ENCODE data around the gene CLHC1. TPM values are rescaled to one million over a fixed set of nuclear protein-coding genes. Genes with fewer than 3 reads are reported as not detected.

Gene CLHC1
- polyA plus RNA-seq, 4 donors = 3.2 to 16.2 (median 3.5) TPM

DNA sequence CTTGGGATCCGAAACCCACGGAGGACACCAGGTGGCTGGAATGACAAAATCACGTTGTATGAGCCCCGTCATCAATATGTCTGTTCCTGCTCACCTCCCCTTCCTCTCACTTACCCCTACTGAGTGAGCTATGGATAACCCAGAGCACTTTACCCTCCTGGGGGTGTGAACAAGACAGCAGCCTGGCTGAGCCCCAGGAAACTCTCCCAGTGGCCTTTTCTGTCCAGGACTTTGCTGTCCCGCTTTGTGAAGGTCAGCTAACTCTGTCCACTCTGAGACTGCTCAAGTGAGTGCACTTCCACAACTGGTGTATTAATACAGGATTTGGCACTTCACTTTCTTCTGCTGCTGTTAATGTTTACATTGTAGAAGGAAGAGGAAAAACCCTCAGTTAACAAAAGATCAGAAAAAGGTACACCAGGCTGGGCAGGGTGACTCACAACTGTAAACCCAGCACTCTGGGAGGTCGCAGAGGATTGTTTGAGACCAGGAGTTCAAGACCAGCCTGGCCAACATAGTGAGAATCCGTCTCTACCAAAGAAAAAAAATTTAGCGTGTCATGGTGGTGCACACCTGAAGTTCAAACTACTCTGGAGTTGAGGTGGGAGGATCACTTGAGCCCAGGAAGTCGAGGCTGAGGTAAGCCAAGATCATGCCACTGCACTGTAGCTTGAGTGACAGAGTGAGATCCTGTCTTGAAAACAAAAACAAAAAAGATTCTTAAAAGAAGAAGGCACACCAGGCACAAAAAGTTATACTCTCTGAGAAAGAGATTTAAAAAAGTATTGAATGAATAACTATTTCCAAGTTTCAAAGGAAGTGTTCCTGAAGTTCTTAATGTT lies 90.3 kb downstream of the CLHC1 start:
- peak in 1 of 2 donors; percentile 11 for DNase-seq
- Histone ChIP-seq H3K4me3 (ENCODE audit: low read depth in 1 of 3, low read length in 3 of 3) (no peak overlapping the region), H3K9me3 (ENCODE audit: control insufficient read depth in 2 of 2, insufficient read depth in 1 of 2, low read depth in 1 of 2, low read length in 1 of 2) (no peaks in the 10 kb centered on the region), H3K27ac (ENCODE audit: low read depth in 1 of 3, low read length in 2 of 3) (peak overlapping the region in 1 of 3 donors; percentile 5), H3K36me3 (ENCODE audit: control insufficient read depth in 3 of 3, insufficient read depth in 2 of 3, low read depth in 1 of 3, low read length in 3 of 3) (no peaks in the 10 kb centered on the region), H3K4me1 (ENCODE audit: control insufficient read depth in 3 of 3, insufficient read depth in 2 of 3, low read depth in 1 of 3, low read length in 2 of 3) (peaks cover 6 to 24% (median 17%) of the 10 kb centered on the region in 3 donors), H3K27me3 (ENCODE audit: control insufficient read depth in 3 of 3, insufficient read depth in 3 of 3, low read length in 3 of 3) (no peaks in the 10 kb centered on the region)
- WGBS, 3 donors = 67 to 74% (median 69%) methylated on average over 9 of the region's 9 CpGs
- no peak for FAIRE-seq

DNA sequence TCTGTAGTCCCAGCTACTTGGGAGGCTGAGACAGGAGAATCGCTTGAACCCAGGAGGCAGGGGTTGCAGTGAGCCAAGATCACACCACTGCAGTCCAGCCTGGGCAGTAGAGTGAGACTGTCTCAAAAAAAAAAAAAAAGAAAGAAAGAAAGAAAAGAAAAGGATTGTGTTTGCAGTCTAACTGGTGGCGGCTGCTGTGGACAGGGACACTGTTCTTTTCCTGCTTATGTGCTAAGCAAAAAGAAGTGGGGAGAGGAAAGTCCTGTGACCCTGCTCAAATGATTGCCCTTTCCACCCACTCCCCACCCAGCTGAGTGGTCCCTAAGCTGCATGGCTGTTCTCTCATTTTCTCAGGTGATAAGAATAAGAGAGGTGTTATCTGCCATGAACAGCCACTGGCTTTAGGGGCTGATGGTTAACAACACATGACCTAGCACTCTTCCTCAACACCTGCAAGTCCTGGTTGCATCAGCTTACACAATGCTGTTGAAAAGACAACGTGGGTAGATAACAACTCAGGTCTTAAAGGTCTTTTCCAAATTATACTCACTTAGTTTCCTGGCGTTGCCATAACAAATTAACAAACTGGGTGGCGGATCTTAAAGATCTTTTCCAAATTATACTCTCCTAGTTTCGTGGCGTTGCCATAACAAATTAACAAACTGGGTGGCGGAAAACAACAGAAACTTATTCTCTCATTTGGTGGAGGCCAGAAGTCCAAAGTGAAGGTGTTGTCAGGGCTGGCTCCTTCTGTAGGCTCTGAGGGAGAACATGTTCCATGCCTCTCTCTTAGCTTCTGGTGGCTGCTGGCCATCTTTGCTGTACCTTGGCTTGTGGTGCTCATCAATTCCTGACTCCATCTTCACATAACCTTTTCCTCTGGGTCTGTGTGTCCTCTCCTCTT lies 91.5 kb downstream of the CLHC1 start:
- DNase-seq = peak; percentile 61 to 73
- H3K4me1 ChIP-seq (ENCODE audit: control insufficient read depth in 3 of 3, insufficient read depth in 2 of 3, low read depth in 1 of 3, low read length in 2 of 3) = peaks cover 8 to 35% (median 17%) of the 10 kb centered on the region in 3 donors
- 39 to 74% (median 49%) methylated on average over 8 of the region's 8 CpGs for WGBS, 3 donors

DNA sequence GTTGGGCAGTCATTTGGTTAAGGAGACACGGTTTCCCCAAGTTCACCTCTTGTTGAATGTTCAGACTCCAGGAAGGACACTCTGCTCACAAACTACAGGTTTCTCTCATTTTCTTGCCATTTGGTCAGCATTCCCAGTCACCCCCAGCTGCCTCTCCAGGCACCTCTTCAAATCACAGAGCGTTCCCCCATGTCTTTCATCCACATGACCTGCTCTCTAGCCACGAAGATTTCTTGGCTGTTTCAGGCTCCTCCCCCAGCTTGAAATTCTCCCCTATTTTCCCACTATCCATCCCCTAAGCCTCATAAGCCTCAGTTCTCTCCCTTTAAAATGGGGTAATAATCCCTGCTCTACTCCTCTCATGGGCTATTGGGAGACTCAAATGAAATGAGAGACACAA lies 92.8 kb downstream of the CLHC1 start:
- DNase-seq = no peak
- Histone ChIP-seq H3K27ac (ENCODE audit: low read depth in 1 of 3, low read length in 2 of 3) (no peak overlapping the region), H3K4me3 (ENCODE audit: low read depth in 1 of 3, low read length in 3 of 3) (no peak overlapping the region), H3K36me3 (ENCODE audit: control insufficient read depth in 3 of 3, insufficient read depth in 2 of 3, low read depth in 1 of 3, low read length in 3 of 3) (no peaks in the 10 kb centered on the region), H3K9me3 (ENCODE audit: control insufficient read depth in 2 of 2, insufficient read depth in 1 of 2, low read depth in 1 of 2, low read length in 1 of 2) (peaks cover 0 to 6% of the 10 kb centered on the region in 2 donors), H3K27me3 (ENCODE audit: control insufficient read depth in 3 of 3, insufficient read depth in 3 of 3, low read length in 3 of 3) (no peaks in the 10 kb centered on the region), H3K4me1 (ENCODE audit: control insufficient read depth in 3 of 3, insufficient read depth in 2 of 3, low read depth in 1 of 3, low read length in 2 of 3) (peaks cover 13 to 44% (median 19%) of the 10 kb centered on the region in 3 donors)
- no peak for FAIRE-seq
- 54 to 81% (median 72%) methylated on average over 3 of the region's 3 CpGs for WGBS, 3 donors

More for the DNA sequence above, 91.5 kb downstream of the CLHC1 start:
- H3K27me3 ChIP-seq (ENCODE audit: control insufficient read depth in 3 of 3, insufficient read depth in 3 of 3, low read length in 3 of 3) = no peaks in the 10 kb centered on the region
- peak overlapping the region in 1 of 3 donors; percentile 5 for H3K27ac ChIP-seq (ENCODE audit: low read depth in 1 of 3, low read length in 2 of 3)
- H3K9me3 ChIP-seq (ENCODE audit: control insufficient read depth in 2 of 2, insufficient read depth in 1 of 2, low read depth in 1 of 2, low read length in 1 of 2) = peaks cover 0 to 6% of the 10 kb centered on the region in 2 donors
- H3K36me3 ChIP-seq (ENCODE audit: control insufficient read depth in 3 of 3, insufficient read depth in 2 of 3, low read depth in 1 of 3, low read length in 3 of 3) = no peaks in the 10 kb centered on the region
- no peak for FAIRE-seq
- no peak overlapping the region for H3K4me3 ChIP-seq (ENCODE audit: low read depth in 1 of 3, low read length in 3 of 3)

DNA sequence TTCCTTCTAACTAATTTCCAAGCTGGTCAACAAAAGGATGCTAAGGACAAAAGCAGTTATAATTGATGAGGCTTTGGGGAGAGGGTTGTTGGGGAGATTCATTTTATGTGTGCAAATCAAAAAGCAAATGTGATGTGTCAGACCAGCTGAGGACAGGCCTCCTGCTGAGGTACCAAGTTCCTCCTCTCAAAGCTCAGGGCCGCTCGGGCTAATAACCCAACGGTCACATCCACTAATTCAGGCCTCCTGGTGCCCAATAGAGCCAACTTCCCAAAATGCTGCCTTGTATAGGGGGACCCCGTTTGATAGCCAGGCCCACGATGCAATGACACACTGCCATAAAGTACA lies 93.2 kb downstream of the CLHC1 start:
- Histone ChIP-seq H3K4me3 (ENCODE audit: low read depth in 1 of 3, low read length in 3 of 3) (no peak overlapping the region), H3K27ac (ENCODE audit: low read depth in 1 of 3, low read length in 2 of 3) (peak overlapping the region in 1 of 3 donors; percentile 21), H3K9me3 (ENCODE audit: control insufficient read depth in 2 of 2, insufficient read depth in 1 of 2, low read depth in 1 of 2, low read length in 1 of 2) (peaks cover 0 to 6% of the 10 kb centered on the region in 2 donors), H3K27me3 (ENCODE audit: control insufficient read depth in 3 of 3, insufficient read depth in 3 of 3, low read length in 3 of 3) (no peaks in the 10 kb centered on the region), H3K4me1 (ENCODE audit: control insufficient read depth in 3 of 3, insufficient read depth in 2 of 3, low read depth in 1 of 3, low read length in 2 of 3) (peaks cover 17 to 48% (median 23%) of the 10 kb centered on the region in 3 donors), H3K36me3 (ENCODE audit: control insufficient read depth in 3 of 3, insufficient read depth in 2 of 3, low read depth in 1 of 3, low read length in 3 of 3) (no peaks in the 10 kb centered on the region)
- WGBS, 3 donors = 50 to 80% (median 67%) methylated on average over 5 of the region's 5 CpGs
- DNase-seq (no peak), FAIRE-seq (no peak)

DNA sequence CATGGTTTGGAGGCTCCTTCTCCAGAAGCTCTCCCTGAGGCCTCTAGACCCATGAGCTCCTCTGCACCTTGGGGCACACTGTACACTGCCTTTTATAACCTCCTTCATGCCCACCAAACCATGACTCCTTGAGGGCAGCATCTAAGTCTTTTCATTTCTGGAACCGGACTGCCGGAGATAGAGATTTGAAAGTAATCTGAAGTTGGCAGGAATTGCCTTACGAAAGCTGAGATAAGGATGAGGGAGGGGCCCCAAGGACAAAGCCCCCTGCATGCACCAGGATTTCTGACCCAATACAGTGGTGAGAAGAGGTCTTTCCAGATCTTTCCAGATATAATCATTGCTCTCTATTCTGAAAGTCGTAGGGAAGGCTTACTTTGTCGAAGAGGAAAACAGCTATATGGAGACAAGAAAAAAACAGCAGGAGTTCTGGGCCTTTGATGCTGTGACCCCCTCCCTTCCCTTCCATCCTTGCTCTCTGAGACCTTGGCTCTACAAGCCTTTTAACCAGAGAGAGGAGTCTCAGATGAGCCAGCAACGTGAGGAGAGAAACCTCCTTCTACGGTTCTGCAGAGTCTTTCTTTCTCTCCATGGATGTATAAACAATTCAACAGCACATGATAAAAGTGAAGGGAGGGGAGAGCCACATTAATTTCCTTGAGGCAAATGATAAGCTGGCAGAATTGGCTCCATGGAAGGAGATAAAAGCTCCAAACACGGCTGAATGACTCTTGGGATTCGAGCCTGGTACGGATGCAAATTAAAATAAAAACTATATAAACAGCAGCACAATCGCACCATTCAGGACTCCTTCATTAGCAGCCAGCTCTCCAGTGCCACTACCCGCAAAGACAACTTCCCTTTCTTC lies 93.8 kb downstream of the CLHC1 start:
- Histone ChIP-seq H3K27me3 (ENCODE audit: control insufficient read depth in 3 of 3, insufficient read depth in 3 of 3, low read length in 3 of 3) (no peaks in the 10 kb centered on the region), H3K27ac (ENCODE audit: low read depth in 1 of 3, low read length in 2 of 3) (peak overlapping the region in 1 of 3 donors; percentile 21), H3K4me3 (ENCODE audit: low read depth in 1 of 3, low read length in 3 of 3) (no peak overlapping the region), H3K9me3 (ENCODE audit: control insufficient read depth in 2 of 2, insufficient read depth in 1 of 2, low read depth in 1 of 2, low read length in 1 of 2) (peaks cover 0 to 6% of the 10 kb centered on the region in 2 donors), H3K36me3 (ENCODE audit: control insufficient read depth in 3 of 3, insufficient read depth in 2 of 3, low read depth in 1 of 3, low read length in 3 of 3) (no peaks in the 10 kb centered on the region), H3K4me1 (ENCODE audit: control insufficient read depth in 3 of 3, insufficient read depth in 2 of 3, low read depth in 1 of 3, low read length in 2 of 3) (peaks cover 18 to 53% (median 24%) of the 10 kb centered on the region in 3 donors)
- DNase-seq (no peak), FAIRE-seq (no peak)
- 15 to 51% (median 33%) methylated on average over 12 of the region's 12 CpGs for WGBS, 3 donors

DNA sequence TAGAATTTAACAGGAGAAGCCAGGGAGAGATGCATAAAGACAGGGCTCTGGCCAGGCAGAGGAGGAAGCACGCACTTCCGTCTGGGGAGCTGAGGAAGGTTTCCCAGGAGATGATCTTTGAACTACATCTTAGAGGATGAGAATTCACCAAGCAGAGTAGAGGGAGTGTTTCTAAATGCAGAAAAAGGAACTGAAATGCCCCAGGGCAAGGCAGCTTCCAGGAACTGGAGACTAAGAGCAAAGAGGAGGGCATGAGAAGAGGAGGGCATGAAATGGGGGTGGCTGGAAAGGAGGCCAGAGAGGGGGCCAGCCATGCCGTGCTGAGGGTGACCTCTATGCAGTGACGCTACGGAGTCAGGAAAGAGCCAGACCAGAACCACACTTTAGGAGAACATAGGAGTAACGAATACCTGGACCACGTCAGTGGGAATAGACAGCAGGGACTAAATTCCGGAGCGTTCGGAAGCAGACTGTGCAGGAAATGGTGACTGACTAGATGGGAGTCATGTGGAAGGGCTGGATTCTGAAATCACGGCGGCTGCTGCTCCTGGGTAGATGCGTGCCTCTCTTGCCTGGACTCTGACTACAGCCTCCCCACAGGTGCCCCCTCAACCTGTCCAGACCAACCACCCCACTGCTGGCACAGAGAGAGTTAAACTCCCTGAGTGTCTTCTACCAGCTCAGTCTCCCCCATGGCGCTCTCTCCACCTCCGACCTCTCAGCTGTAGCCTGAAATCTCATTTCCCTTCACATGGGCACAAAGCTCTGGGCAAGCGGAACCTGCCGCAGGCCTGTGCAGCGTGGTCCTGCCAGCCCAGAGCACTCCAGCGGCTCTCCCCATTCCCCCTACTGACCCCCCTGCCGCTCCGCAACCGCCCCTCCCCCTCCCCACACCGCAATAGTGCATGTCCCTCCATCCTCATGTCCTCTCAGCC lies 94.8 kb downstream of the CLHC1 start:
- H3K36me3 ChIP-seq (ENCODE audit: control insufficient read depth in 3 of 3, insufficient read depth in 2 of 3, low read depth in 1 of 3, low read length in 3 of 3) = no peaks in the 10 kb centered on the region
- no peaks in the 10 kb centered on the region for H3K27me3 ChIP-seq (ENCODE audit: control insufficient read depth in 3 of 3, insufficient read depth in 3 of 3, low read length in 3 of 3)
- FAIRE-seq = no peak
- DNase-seq = peak; percentile 54 to 80
- H3K27ac ChIP-seq (ENCODE audit: low read depth in 1 of 3, low read length in 2 of 3) = peak overlapping the region in 2 of 3 donors; percentile 32 to 71
- peaks cover 18 to 53% (median 24%) of the 10 kb centered on the region in 3 donors for H3K4me1 ChIP-seq (ENCODE audit: control insufficient read depth in 3 of 3, insufficient read depth in 2 of 3, low read depth in 1 of 3, low read length in 2 of 3)
- 67 to 71% (median 70%) methylated on average over 23 of the region's 23 CpGs for WGBS, 3 donors
- peaks cover 0 to 6% of the 10 kb centered on the region in 2 donors for H3K9me3 ChIP-seq (ENCODE audit: control insufficient read depth in 2 of 2, insufficient read depth in 1 of 2, low read depth in 1 of 2, low read length in 1 of 2)
- H3K4me3 ChIP-seq (ENCODE audit: low read depth in 1 of 3, low read length in 3 of 3) = no peak overlapping the region

DNA sequence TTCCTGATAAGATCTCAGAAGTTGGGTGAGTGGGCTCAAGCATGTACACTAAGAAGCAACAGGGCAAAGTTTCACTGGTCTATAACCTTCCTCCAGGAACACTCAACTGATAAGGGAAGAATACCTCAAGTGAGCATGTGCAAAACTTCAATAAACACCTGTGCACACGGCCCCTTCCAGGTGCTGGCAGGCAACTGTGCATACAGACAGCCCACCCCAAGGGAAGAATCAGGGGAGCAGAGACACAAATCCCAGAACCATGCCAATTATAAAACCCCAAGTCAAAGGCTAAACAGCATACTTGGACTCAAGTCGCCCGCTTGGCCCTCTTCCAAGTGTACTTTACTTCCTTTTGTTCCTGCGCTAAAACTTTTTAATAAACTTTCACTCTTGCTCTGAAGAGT lies 96.0 kb downstream of the CLHC1 start:
- no peaks in the 10 kb centered on the region for H3K27me3 ChIP-seq (ENCODE audit: control insufficient read depth in 3 of 3, insufficient read depth in 3 of 3, low read length in 3 of 3)
- no peaks in the 10 kb centered on the region for H3K36me3 ChIP-seq (ENCODE audit: control insufficient read depth in 3 of 3, insufficient read depth in 2 of 3, low read depth in 1 of 3, low read length in 3 of 3)
- H3K4me1 ChIP-seq (ENCODE audit: control insufficient read depth in 3 of 3, insufficient read depth in 2 of 3, low read depth in 1 of 3, low read length in 2 of 3) = peaks cover 18 to 43% (median 23%) of the 10 kb centered on the region in 3 donors
- H3K9me3 ChIP-seq (ENCODE audit: control insufficient read depth in 2 of 2, insufficient read depth in 1 of 2, low read depth in 1 of 2, low read length in 1 of 2) = peaks cover 0 to 6% of the 10 kb centered on the region in 2 donors
- peak; percentile 74 to 76 for DNase-seq
- FAIRE-seq = no peak
- H3K4me3 ChIP-seq (ENCODE audit: low read depth in 1 of 3, low read length in 3 of 3) = no peak overlapping the region
- WGBS, 3 donors = 2 to 59% (median 42%) methylated on average over 4 of the region's 4 CpGs
- peak overlapping the region; percentile 48 to 71 (median 50) for H3K27ac ChIP-seq (ENCODE audit: low read depth in 1 of 3, low read length in 2 of 3)
